CD4-positive, alpha-beta T cell treated with Interleukin-17A for 4 hours (primary cell): ENCODE data around the gene INSRR.
A peak's percentile ranks its signal among the peaks of the same experiment; 100 is the strongest.

ENCODE experiments used
- DNase-seq: peaks from one replicate; pipeline ENCODE4 v3.0.0-alpha.2; 2020; ENCODE audit warnings: mixed read lengths

Gene INSRR

GRCh38 chr1:156858959-156859522, at the start of gene INSRR:
TSS of gene INSRR (minus strand) at chr1:156859117. CDS start at chr1:156858621, 496 bp downstream.
- DNase-seq: no peak

GRCh38 chr1:156908541-156908940, 49.6 kb upstream of the INSRR start:
- DNase-seq: no peak

- DNase-seq: no peak
Measured at GRCh38 chr1:156906206-156906906, 47.4 kb upstream of the INSRR start.

GRCh38 chr1:156905651-156906050, 46.7 kb upstream of the INSRR start:
- no peak for DNase-seq

- no peak for DNase-seq
Measured at GRCh38 chr1:156905176-156905575, 46.3 kb upstream of the INSRR start.

- DNase-seq: no peak
Measured at GRCh38 chr1:156904187-156904959, 45.5 kb upstream of the INSRR start.

GRCh38 chr1:156903328-156904091, 44.6 kb upstream of the INSRR start:
- DNase-seq: no peak

- DNase-seq: no peak
Measured at GRCh38 chr1:156901966-156902915, 43.3 kb upstream of the INSRR start.

GRCh38 chr1:156901590-156901900, 42.6 kb upstream of the INSRR start:
- DNase-seq: no peak

GRCh38 chr1:156900896-156901589, 42.1 kb upstream of the INSRR start:
- DNase-seq: no peak

GRCh38 chr1:156899956-156900718, 41.2 kb upstream of the INSRR start:
- DNase-seq: no peak

- DNase-seq: no peak
Measured at GRCh38 chr1:156898971-156899664, 40.2 kb upstream of the INSRR start.

- DNase-seq: peak; percentile 20
Measured at GRCh38 chr1:156898161-156898566, 39.2 kb upstream of the INSRR start.

- DNase-seq: no peak
Measured at GRCh38 chr1:156897078-156897825, 38.3 kb upstream of the INSRR start.

- DNase-seq: no peak
Measured at GRCh38 chr1:156896490-156897033, 37.6 kb upstream of the INSRR start.

- no peak for DNase-seq
Measured at GRCh38 chr1:156895927-156896326, 37.0 kb upstream of the INSRR start.

- DNase-seq: no peak
Measured at GRCh38 chr1:156895455-156895812, 36.5 kb upstream of the INSRR start.

GRCh38 chr1:156894711-156895454, 36.0 kb upstream of the INSRR start:
- DNase-seq: no peak
